ENCODE data around the gene PRR5L.

PRR5L gene

DNA sequence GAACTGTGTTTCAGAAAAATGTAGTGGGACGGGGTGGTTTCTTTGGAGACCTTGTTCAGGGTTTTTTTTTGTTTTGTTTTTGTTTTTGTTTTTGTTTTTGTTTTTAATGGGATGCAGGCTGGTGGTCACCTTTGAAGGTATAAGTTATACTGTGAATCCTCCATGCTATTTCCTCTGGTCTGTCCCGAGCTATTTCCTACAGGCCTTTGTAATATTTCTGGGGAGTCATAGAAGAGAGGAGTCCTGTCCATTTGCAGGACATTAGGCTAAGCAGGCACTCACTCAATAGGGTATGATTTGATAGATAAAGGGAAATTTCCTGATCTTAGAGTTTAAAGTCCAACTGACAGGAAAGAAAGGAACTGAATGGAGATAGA lies 136.0 kb downstream of the PRR5L start:
- Histone ChIP-seq H3K9me3 (ENCODE audit: insufficient read depth, low read length) (no peaks in the 10 kb centered on the region), H3K4me1 (ENCODE audit: low read length) (peaks cover 17% of the 10 kb centered on the region), H3K36me3 (replicated peaks; ENCODE audit: low read depth, low read length) (no peaks in the 10 kb centered on the region), H3K4me3 (ENCODE audit: low read length) (no peak overlapping the region), H4K20me1 (ENCODE audit: insufficient read depth, low read length) (no peaks in the 10 kb centered on the region), H3K27ac (ENCODE audit: low read length) (no peak overlapping the region), H2AFZ (ENCODE audit: low read depth, low read length) (no peak overlapping the region), H3K4me2 (ENCODE audit: low read length) (no peak overlapping the region), H3K9ac (ENCODE audit: low read length) (no peak overlapping the region), H3K79me2 (ENCODE audit: low read length) (no peaks in the 10 kb centered on the region), H3K27me3 (ENCODE audit: low read depth, low read length) (peaks cover 9% of the 10 kb centered on the region; the same call in 1 of the 2 replicates)
- no peak for TF ChIP-seq EZH2phosphoT487 (IDR thresholded peaks at IDR 0.05; ENCODE audit: low read depth)
- TF ChIP-seq, protein P1, sequence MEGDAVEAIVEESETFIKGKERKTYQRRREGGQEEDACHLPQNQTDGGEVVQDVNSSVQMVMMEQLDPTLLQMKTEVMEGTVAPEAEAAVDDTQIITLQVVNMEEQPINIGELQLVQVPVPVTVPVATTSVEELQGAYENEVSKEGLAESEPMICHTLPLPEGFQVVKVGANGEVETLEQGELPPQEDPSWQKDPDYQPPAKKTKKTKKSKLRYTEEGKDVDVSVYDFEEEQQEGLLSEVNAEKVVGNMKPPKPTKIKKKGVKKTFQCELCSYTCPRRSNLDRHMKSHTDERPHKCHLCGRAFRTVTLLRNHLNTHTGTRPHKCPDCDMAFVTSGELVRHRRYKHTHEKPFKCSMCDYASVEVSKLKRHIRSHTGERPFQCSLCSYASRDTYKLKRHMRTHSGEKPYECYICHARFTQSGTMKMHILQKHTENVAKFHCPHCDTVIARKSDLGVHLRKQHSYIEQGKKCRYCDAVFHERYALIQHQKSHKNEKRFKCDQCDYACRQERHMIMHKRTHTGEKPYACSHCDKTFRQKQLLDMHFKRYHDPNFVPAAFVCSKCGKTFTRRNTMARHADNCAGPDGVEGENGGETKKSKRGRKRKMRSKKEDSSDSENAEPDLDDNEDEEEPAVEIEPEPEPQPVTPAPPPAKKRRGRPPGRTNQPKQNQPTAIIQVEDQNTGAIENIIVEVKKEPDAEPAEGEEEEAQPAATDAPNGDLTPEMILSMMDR (IDR thresholded peaks at IDR 0.05; ENCODE audit: low read depth, low read length), result no peak

DNA sequence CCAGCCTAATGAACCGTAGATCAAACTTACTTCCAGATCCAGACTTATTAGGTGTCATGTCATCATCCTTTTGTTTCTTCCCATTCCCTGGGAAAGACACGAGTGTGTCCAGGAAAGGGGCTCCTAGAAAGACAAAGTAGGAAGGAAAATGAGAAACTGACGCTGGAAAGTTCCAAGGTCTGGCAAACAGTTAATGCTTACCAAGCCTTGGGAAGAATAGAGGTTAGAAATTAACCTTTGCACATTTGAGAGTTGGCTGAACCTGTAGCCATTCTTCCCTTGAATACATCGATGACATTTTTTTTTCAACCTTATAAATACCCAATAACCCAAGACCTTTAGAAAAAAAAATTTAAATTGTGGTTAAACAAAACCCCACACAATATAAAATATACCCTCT lies 136.7 kb downstream of the PRR5L start:
- no peak for TF ChIP-seq EZH2phosphoT487 (IDR thresholded peaks at IDR 0.05; ENCODE audit: low read depth)
- TF ChIP-seq, protein P1 (IDR thresholded peaks at IDR 0.05; ENCODE audit: low read depth, low read length), result no peak
- no peak overlapping the region for H3K4me2 ChIP-seq (ENCODE audit: low read length)
- H3K27ac ChIP-seq (ENCODE audit: low read length), result no peak overlapping the region

DNA sequence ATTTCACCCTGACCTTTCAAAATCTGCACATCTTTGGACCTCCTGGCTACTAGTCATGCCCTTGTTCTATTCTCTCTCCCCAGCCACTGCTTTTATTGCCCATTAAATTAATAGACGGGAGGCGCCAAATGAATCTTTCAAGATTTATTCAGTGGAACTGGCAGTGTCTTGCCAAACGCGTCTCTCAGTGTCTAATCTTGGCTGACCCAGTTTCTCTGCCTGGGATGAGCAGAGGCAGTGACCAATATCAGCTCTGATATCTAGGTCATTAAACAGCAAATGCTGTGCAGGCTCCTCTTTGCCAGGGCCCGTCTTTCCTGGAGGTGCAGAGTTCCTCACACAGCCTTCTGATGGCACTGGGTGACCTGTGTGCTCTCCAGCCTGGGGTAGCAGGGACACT lies 140.0 kb downstream of the PRR5L start:
- H3K4me1 ChIP-seq (ENCODE audit: low read length), result peaks cover 23% of the 10 kb centered on the region
- H3K27me3 ChIP-seq (ENCODE audit: low read depth, low read length), result peaks cover 14% of the 10 kb centered on the region; the same call in 1 of the 2 replicates
- H3K9ac ChIP-seq (ENCODE audit: low read length), result no peak overlapping the region
- peaks cover 4% of the 10 kb centered on the region for H3K36me3 ChIP-seq (replicated peaks; ENCODE audit: low read depth, low read length)
- H3K4me2 ChIP-seq (ENCODE audit: low read length), result no peak overlapping the region
- H3K79me2 ChIP-seq (ENCODE audit: low read length), result no peaks in the 10 kb centered on the region
- no peak overlapping the region for H3K27ac ChIP-seq (ENCODE audit: low read length)
- H2AFZ ChIP-seq (ENCODE audit: low read depth, low read length), result no peak overlapping the region
- no peaks in the 10 kb centered on the region for H4K20me1 ChIP-seq (ENCODE audit: insufficient read depth, low read length)
- no peak for TF ChIP-seq EZH2phosphoT487 (IDR thresholded peaks at IDR 0.05; ENCODE audit: low read depth)
- TF ChIP-seq, protein P1 (IDR thresholded peaks at IDR 0.05; ENCODE audit: low read depth, low read length), result no peak
- H3K9me3 ChIP-seq (ENCODE audit: insufficient read depth, low read length), result peaks cover 6% of the 10 kb centered on the region; the same call in 1 of the 2 replicates
- H3K4me3 ChIP-seq (ENCODE audit: low read length), result no peak overlapping the region

More for the DNA sequence above, 136.7 kb downstream of the PRR5L start:
- Histone ChIP-seq H3K36me3 (replicated peaks; ENCODE audit: low read depth, low read length) (no peaks in the 10 kb centered on the region), H3K4me3 (ENCODE audit: low read length) (no peak overlapping the region), H2AFZ (ENCODE audit: low read depth, low read length) (no peak overlapping the region), H3K27me3 (ENCODE audit: low read depth, low read length) (peaks cover 9% of the 10 kb centered on the region; the same call in 1 of the 2 replicates), H3K4me1 (ENCODE audit: low read length) (peaks cover 17% of the 10 kb centered on the region), H3K9me3 (ENCODE audit: insufficient read depth, low read length) (no peaks in the 10 kb centered on the region), H3K9ac (ENCODE audit: low read length) (no peak overlapping the region), H3K79me2 (ENCODE audit: low read length) (no peaks in the 10 kb centered on the region), H4K20me1 (ENCODE audit: insufficient read depth, low read length) (no peaks in the 10 kb centered on the region)

DNA sequence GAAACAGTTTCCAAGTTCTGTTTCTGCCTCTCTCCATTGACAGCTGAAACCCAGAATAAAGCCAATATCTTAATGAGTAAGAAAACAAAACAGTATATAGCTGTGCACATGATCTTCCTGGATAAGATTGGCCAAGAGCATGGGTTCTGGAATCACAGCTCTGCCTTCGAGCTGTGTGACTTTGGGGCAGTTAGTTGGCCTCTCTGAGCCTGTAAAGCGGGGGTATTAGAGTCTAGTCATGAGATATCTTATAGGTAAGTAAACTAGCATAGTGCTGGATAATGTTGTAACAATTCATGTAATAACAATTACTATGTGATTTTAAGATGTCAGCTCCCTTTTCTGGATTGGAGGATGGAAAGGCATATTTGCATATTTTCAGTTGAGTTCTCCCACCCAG lies 140.5 kb downstream of the PRR5L start:
- no peak overlapping the region for H3K4me2 ChIP-seq (ENCODE audit: low read length)
- H3K4me1 ChIP-seq (ENCODE audit: low read length), result peaks cover 28% of the 10 kb centered on the region
- H3K27me3 ChIP-seq (ENCODE audit: low read depth, low read length), result peaks cover 12% of the 10 kb centered on the region; the same call in 1 of the 2 replicates
- H2AFZ ChIP-seq (ENCODE audit: low read depth, low read length), result no peak overlapping the region
- H3K9ac ChIP-seq (ENCODE audit: low read length), result no peak overlapping the region
- H3K36me3 ChIP-seq (replicated peaks; ENCODE audit: low read depth, low read length), result peaks cover 5% of the 10 kb centered on the region
- TF ChIP-seq, protein P1 (IDR thresholded peaks at IDR 0.05; ENCODE audit: low read depth, low read length), result no peak
- no peak for TF ChIP-seq EZH2phosphoT487 (IDR thresholded peaks at IDR 0.05; ENCODE audit: low read depth)
- H3K27ac ChIP-seq (ENCODE audit: low read length), result no peak overlapping the region
- H3K4me3 ChIP-seq (ENCODE audit: low read length), result no peak overlapping the region
- peaks cover 11% of the 10 kb centered on the region; the same call in 1 of the 2 replicates for H3K9me3 ChIP-seq (ENCODE audit: insufficient read depth, low read length)
- no peaks in the 10 kb centered on the region for H3K79me2 ChIP-seq (ENCODE audit: low read length)
- H4K20me1 ChIP-seq (ENCODE audit: insufficient read depth, low read length), result no peaks in the 10 kb centered on the region
